GM23338 (cell line): ENCODE measurements around the gene IL21R.
"Not testable (repeated sequence)": the region's sequence is repeated elsewhere in the genome, so short reads cannot be mapped to it uniquely, and the experiment has no call there.

Source experiments
- CREB1 ChIP-seq: fragments of 250-450 bp; sonication (Bioruptor Pico); IDR thresholded peaks from 2 replicates; pipeline ENCODE4 v1.5.0; 2020; ENCODE audit warnings: low read depth, mild to moderate bottlenecking, moderate library complexity
- CTCF ChIP-seq, 2 experiments: fragments of 200-600 bp in 1 of 2; sonication (generic) in 1 of 2; conservative IDR thresholded peaks; 2 replicates each; pipeline versions ENCODE4 v1.5.1 to v1.6.1; 2016 to 2017; ENCODE audit warnings: antibody characterized with exemption in 2 of 2, low read depth in 2 of 2, mild to moderate bottlenecking in 2 of 2, moderate library complexity in 1 of 2
- ETS1 ChIP-seq: IDR thresholded peaks from 2 replicates; pipeline ENCODE4 v1.6.1; 2016; ENCODE audit warnings: antibody characterized with exemption
- EZH2 ChIP-seq: fragments of 200-600 bp; sonication (generic); IDR thresholded peaks from one replicate; pipeline ENCODE4 v1.8.0; 2017; ENCODE audit warnings: antibody characterized with exemption, mild to moderate bottlenecking, low read depth; ENCODE audit not compliant: unreplicated experiment
- EZH2phosphoT487 ChIP-seq: fragments of 200-600 bp; sonication (generic); IDR thresholded peaks from one replicate; pipeline ENCODE4 v1.8.1; 2018; ENCODE audit warnings: antibody characterized with exemption; ENCODE audit not compliant: unreplicated experiment
- JUNB ChIP-seq: IDR thresholded peaks from one replicate; pipeline ENCODE4 v1.6.1; 2016; ENCODE audit warnings: antibody characterized with exemption; ENCODE audit not compliant: unreplicated experiment
- NANOG ChIP-seq: IDR thresholded peaks from 2 replicates; pipeline ENCODE4 v1.6.1; 2016; ENCODE audit warnings: antibody characterized with exemption, borderline replicate concordance
- POLR2AphosphoS5 ChIP-seq: IDR thresholded peaks from 2 replicates; pipeline ENCODE4 v1.6.1; 2016; ENCODE audit warnings: antibody characterized with exemption, low read depth
- STAT1 ChIP-seq: IDR thresholded peaks from one replicate; pipeline ENCODE4 v1.6.1; 2016; ENCODE audit warnings: antibody characterized with exemption; ENCODE audit not compliant: unreplicated experiment
- ZNF462 ChIP-seq: fragments of 250-450 bp; sonication (Bioruptor Pico); IDR thresholded peaks from 2 replicates; pipeline ENCODE4 v1.5.0; 2020; ENCODE audit warnings: mild to moderate bottlenecking, moderate library complexity
- TF ChIP-seq, protein P1 (sequence below): IDR thresholded peaks from one replicate; pipeline ENCODE4 v1.6.1; 2018; ENCODE audit warnings: antibody characterized with exemption; ENCODE audit not compliant: unreplicated experiment

- not testable (repeated sequence) for TF ChIP-seq CTCF (conservative IDR thresholded peaks at IDR 0.05; ENCODE audit: low read depth in 2 of 2); POLR2AphosphoS5; EZH2phosphoT487; EZH2; STAT1; CREB1 (CRISPR knock-in tag); JUNB; NANOG; ETS1; ZNF462 (CRISPR knock-in tag)
- TF ChIP-seq, protein P1, sequence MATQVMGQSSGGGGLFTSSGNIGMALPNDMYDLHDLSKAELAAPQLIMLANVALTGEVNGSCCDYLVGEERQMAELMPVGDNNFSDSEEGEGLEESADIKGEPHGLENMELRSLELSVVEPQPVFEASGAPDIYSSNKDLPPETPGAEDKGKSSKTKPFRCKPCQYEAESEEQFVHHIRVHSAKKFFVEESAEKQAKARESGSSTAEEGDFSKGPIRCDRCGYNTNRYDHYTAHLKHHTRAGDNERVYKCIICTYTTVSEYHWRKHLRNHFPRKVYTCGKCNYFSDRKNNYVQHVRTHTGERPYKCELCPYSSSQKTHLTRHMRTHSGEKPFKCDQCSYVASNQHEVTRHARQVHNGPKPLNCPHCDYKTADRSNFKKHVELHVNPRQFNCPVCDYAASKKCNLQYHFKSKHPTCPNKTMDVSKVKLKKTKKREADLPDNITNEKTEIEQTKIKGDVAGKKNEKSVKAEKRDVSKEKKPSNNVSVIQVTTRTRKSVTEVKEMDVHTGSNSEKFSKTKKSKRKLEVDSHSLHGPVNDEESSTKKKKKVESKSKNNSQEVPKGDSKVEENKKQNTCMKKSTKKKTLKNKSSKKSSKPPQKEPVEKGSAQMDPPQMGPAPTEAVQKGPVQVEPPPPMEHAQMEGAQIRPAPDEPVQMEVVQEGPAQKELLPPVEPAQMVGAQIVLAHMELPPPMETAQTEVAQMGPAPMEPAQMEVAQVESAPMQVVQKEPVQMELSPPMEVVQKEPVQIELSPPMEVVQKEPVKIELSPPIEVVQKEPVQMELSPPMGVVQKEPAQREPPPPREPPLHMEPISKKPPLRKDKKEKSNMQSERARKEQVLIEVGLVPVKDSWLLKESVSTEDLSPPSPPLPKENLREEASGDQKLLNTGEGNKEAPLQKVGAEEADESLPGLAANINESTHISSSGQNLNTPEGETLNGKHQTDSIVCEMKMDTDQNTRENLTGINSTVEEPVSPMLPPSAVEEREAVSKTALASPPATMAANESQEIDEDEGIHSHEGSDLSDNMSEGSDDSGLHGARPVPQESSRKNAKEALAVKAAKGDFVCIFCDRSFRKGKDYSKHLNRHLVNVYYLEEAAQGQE = not testable (repeated sequence)
Measured at GRCh38 chr16:27435146-27435545, 33.2 kb downstream of the IL21R start.
